Heart left ventricle (tissue), 16 donors: Measurements from ENCODE around the gene GRIN1. TPM values are rescaled to one million over a fixed set of nuclear protein-coding genes. Genes with fewer than 3 reads are reported as not detected.

Experiments used
- ATAC-seq, 4 donors: fragments of 200-7000 bp; cut with Tn5 transposase; one replicate each; pipeline ENCODE4 v1.9.1; 2020 to 2022; ENCODE audit warnings: moderate library complexity in 4 of 4, mild to moderate bottlenecking in 3 of 4, moderate number of reproducible peaks in 1 of 4
- DNase-seq, 5 donors: peaks; one replicate each; pipeline ENCODE4 v3.0.0-alpha.2; 2020
- H3K27ac ChIP-seq, 12 donors: fragments of 200-600 bp; sonication (generic) in 4 of 12; one replicate each; pipeline versions ENCODE4 v1.5.0 to v1.8.0; 2016 to 2022; ENCODE audit warnings: mild to moderate bottlenecking in 2 of 12
- H3K27me3 ChIP-seq, 9 donors: fragments of 200-600 bp; sonication (generic) in 2 of 9; one replicate each; pipeline versions ENCODE4 v1.5.1 to v1.8.0; 2016 to 2022; ENCODE audit warnings: mild to moderate bottlenecking in 3 of 9
- H3K36me3 ChIP-seq, 9 donors: fragments of 200-600 bp; sonication (generic) in 2 of 9; one replicate each; pipeline versions ENCODE4 v1.5.0 to v1.8.0; 2018 to 2022; ENCODE audit warnings: mild to moderate bottlenecking in 2 of 9
- H3K4me1 ChIP-seq, 12 donors: fragments of 200-600 bp; sonication (generic) in 4 of 12; one replicate each; pipeline versions ENCODE4 v1.5.0 to v1.8.0; 2016 to 2022; ENCODE audit warnings: mild to moderate bottlenecking in 3 of 12
- H3K4me3 ChIP-seq, 12 donors: fragments of 200-600 bp; sonication (generic) in 4 of 12; one replicate each; pipeline versions ENCODE4 v1.5.0 to v1.8.0; 2017 to 2022; ENCODE audit warnings: mild to moderate bottlenecking in 9 of 12, moderate library complexity in 4 of 12
- H3K9me3 ChIP-seq, 12 donors: fragments of 200-600 bp; sonication (generic) in 4 of 12; one replicate each; pipeline versions ENCODE4 v1.5.0 to v1.8.0; 2016 to 2022; ENCODE audit warnings: mild to moderate bottlenecking in 1 of 12
- POLR2A ChIP-seq, 2 donors: fragments of 450-650 bp; IDR thresholded peaks; one replicate each; pipeline ENCODE4 v1.6.1; 2017; ENCODE audit warnings: antibody characterized with exemption in 2 of 2, mild to moderate bottlenecking in 2 of 2, moderate library complexity in 2 of 2
- WGBS, 4 donors: extraction: QIAGEN DNeasy Blood & Tissue Kit in 2 of 4; methylation state at CpG; one replicate each; pipeline versions ENCODE4 v1.1.5 to v1.1.7; 2013 to 2018; 5-methylcytosine and 5-hydroxymethylcytosine counted together
- intact Hi-C, 10 donors: fragments of 100-400 bp; cut with DNase I; formaldehyde crosslinking; loops; one replicate each; pipeline versions ENCODE4 v1.11.1 to v1.14.2; 2022
- polyA plus RNA-seq, 2 donors: library from polyadenylated mRNA; stranded (reverse); fragments of 200-250 nt; gene quantifications; one replicate each; pipeline ENCODE4 v1.2.3, GENCODE V29; 2013
- total RNA-seq, 9 donors: library from RNA; depleted of rRNA in 2 of 9; stranded (reverse); fragments of >200 nt in 2 of 9; fragmentation: NEBNext Ultra II Directional in 3 of 9; extraction: Animal tissue kit (Norgen Biotek cat#: 25700) in 3 of 9; gene quantifications; one replicate each; pipeline versions ENCODE4 v1.1.0 to v1.2.4, GENCODE V29; 2016 to 2023
- TF ChIP-seq, protein P1 (sequence below), 12 donors: fragments of 200-600 bp; sonication (generic) in 4 of 12; IDR thresholded peaks; one replicate each; pipeline versions ENCODE4 v1.5.0 to v1.8.0; 2018 to 2022; ENCODE audit warnings: antibody characterized with exemption in 12 of 12, mild to moderate bottlenecking in 5 of 12
- donor health status: ischemic (EF 13 %, LVEDD 7.1; RV severe dilation, severe dysfunction).
- donor health status: healthy with polysubstance abuse.
- donor health status: DM: no; HTN: yes; CAD: no.
- donor health status: DM: no; HTN: no; CAD: no.
- donor health status: ischemic (EF 25% LVEDD 6.9; RV normal size, moderate dysfunction).
- donor health status: ischemic (EF 25% LVEDD 5.7; RV mildly dilated, moderate dysfunction).
- donor health status: healthy.
- donor health status: DM: yes; HTN: yes; CAD: no.
- donor health status: ischemic (EF 35%, LVEDD 5.7; RV mildly dilated, moderate dysfunction).
- donor health status: nonischemic (EF 11% LVEDD 7.7; RV severe dilation, severe dysfunction).
- donor health status: DM: yes; HTN: yes; CAD: no.
- donor health status: PGD.
- donor health status: ischemic (EF 29% LVEDD 5.4; RV normal size, mild dysfunction).
- donor health status: nonischemic (EF 23%, LVEDD 6.1; RV moderate dilation, normal function).

GRIN1 gene
- total and polyA plus RNA-seq, 11 donors, result 0.10 TPM; not detected in 10

DNA sequence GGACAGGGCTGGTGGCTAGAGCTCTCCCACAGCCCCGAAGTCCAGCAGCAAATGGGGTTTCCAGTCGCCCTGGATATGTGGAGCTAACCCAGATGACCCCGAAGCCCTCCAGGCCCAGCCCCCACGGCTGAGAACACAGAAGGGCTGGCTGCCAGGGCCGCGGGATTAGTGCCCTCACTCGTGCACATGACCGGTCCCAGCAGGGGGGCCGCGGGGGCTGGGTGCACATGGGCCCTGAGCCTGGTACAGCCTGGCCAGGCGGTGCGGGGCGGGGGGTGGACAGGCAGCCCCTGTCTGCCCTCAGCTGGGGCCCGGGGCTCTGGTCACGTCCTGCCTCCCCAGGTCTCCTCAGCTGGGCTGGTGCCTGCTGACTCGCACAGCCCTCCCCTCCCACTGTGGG, 55.4 kb downstream of the GRIN1 start:
- Histone ChIP-seq H3K27ac (peak overlapping the region; percentile 26 to 89 (median 66)), H3K9me3 (no peaks in the 10 kb centered on the region), H3K4me1 (peaks cover 13 to 90% (median 66%) of the 10 kb centered on the region in 12 donors), H3K27me3 (no peaks in the 10 kb centered on the region), H3K4me3 (peak overlapping the region in 6 of 12 donors; percentile 10 to 37 (median 30)), H3K36me3 (peaks cover 0 to 30% (median 24%) of the 10 kb centered on the region in 9 donors)
- WGBS, 4 donors, result 24 to 50% (median 45%) methylated on average over 3 to 16 of the region's 16 CpGs
- intact Hi-C loops, result loop anchor here in 1 of 10 donors (5.0 kb wide), 1 partner anchor 33 kb away; the partner anchor contains the start of genes CYSRT1 and RNF224
- peak; percentile 68 to 92 (median 80) for DNase-seq
- TF ChIP-seq, protein P1, sequence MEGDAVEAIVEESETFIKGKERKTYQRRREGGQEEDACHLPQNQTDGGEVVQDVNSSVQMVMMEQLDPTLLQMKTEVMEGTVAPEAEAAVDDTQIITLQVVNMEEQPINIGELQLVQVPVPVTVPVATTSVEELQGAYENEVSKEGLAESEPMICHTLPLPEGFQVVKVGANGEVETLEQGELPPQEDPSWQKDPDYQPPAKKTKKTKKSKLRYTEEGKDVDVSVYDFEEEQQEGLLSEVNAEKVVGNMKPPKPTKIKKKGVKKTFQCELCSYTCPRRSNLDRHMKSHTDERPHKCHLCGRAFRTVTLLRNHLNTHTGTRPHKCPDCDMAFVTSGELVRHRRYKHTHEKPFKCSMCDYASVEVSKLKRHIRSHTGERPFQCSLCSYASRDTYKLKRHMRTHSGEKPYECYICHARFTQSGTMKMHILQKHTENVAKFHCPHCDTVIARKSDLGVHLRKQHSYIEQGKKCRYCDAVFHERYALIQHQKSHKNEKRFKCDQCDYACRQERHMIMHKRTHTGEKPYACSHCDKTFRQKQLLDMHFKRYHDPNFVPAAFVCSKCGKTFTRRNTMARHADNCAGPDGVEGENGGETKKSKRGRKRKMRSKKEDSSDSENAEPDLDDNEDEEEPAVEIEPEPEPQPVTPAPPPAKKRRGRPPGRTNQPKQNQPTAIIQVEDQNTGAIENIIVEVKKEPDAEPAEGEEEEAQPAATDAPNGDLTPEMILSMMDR (IDR thresholded peaks at IDR 0.05), result no peak
- TF ChIP-seq POLR2A (IDR thresholded peaks at IDR 0.05), result no peak
- ATAC-seq, result peak; percentile 63 to 90 (median 76)

DNA sequence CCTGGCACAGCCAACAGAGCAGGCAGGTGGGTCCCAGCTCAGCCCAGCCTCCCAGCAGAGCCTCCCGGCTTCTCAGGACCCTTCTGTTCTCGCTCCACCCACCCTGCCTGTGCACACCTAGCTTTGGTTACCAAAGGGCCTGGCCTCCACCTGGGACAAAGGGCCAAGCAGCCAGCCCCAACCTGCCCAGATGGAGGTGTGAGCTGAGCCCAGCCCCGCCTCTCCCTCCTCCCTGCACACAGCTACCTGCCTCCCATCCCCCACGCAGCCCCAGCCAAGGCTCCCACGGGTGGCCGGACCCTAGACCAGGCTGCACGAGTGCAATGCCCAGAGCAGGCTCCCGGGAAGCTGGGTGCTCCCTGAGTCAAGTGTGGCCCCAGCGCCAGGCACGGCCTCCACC, 56.0 kb downstream of the GRIN1 start:
- Histone ChIP-seq H3K36me3 (peaks cover 0 to 27% (median 22%) of the 10 kb centered on the region in 9 donors), H3K4me1 (peaks cover 12 to 90% (median 65%) of the 10 kb centered on the region in 12 donors), H3K27me3 (no peaks in the 10 kb centered on the region), H3K4me3 (peak overlapping the region in 4 of 12 donors; percentile 12 to 37 (median 30)), H3K9me3 (no peaks in the 10 kb centered on the region), H3K27ac (peak overlapping the region in 11 of 12 donors; percentile 38 to 89 (median 70))
- intact Hi-C loops, result loop anchor here in 1 of 10 donors (5.0 kb wide), 1 partner anchor 32 kb away; the partner anchor contains the start of genes CYSRT1 and RNF224
- TF ChIP-seq, protein P1 (IDR thresholded peaks at IDR 0.05), result no peak
- TF ChIP-seq POLR2A (IDR thresholded peaks at IDR 0.05), result no peak
- 71 to 87% (median 75%) methylated on average over 4 to 10 of the region's 10 CpGs for WGBS, 4 donors
- ATAC-seq, result no peak
- DNase-seq, result no peak

DNA sequence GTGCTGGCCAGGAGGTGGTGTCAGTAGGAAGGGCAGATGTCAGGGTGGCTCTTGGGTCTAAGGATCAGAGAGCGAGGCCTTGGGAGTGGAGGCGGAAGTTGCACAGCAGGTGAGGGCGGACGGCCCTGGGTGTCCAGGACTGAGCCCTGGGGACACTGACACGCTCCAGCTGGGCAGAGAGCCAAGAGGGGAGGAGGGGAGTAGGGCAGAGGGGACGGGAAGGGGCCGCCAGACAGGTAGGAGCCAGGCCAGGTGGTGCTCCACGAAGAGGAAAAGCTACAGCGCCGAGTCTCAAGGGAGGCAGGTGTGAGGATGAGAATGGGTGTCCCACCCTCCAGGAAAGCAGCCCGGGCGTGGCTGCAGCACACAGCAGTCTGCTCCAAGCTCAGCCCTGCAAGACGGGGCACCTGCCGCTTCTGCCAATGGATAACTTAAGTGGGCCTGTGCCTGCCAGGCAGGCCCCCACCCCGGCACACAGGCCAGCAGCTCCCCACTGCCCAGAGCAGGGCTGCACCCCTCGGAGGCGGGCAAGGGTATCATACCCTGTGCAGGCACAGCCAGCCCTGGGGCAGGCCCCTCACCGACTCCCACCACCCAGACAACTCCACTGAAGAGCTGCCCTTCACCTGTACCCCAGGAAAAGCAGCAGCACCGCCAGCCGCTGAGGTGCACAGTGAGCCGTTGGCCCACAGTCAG, 56.7 kb downstream of the GRIN1 start:
- Histone ChIP-seq H3K4me1 (peaks cover 5 to 83% (median 58%) of the 10 kb centered on the region in 12 donors), H3K4me3 (no peak overlapping the region), H3K9me3 (no peaks in the 10 kb centered on the region), H3K36me3 (peaks cover 0 to 19% (median 15%) of the 10 kb centered on the region in 9 donors), H3K27me3 (no peaks in the 10 kb centered on the region), H3K27ac (peak overlapping the region in 2 of 12 donors; percentile 75 to 89)
- no peak for ATAC-seq
- DNase-seq, result no peak
- intact Hi-C loops, result no loop called here
- WGBS, 4 donors, result 55 to 74% (median 68%) methylated on average over 15 to 21 of the region's 21 CpGs
- TF ChIP-seq POLR2A (IDR thresholded peaks at IDR 0.05), result no peak
- TF ChIP-seq, protein P1 (IDR thresholded peaks at IDR 0.05), result no peak
